Measurements from ENCODE around the gene F11R.
"Not testable (repeated sequence)": the region's sequence is repeated elsewhere in the genome, so short reads cannot be mapped to it uniquely, and the experiment has no call there.

DNA sequence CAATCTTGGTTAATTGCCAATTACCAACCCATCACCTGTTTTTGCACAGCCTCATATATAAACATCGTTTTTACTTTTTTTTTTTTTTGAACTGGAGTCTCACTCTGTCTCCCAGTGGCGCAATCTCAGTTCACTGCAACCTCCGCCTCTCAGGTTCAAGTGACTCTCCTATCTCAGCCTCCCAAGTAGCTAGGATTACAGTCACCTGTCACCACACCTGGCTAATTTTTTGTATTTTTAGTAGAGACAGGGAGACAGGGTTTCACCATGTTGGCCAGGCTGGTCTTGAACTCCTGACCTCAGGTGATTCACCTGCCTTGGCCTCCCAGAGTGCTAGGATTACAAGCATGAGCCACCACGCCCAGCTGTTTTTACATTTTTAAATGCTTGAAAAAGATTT, 28.9 kb downstream of the F11R start:
- TF ChIP-seq, protein P1, sequence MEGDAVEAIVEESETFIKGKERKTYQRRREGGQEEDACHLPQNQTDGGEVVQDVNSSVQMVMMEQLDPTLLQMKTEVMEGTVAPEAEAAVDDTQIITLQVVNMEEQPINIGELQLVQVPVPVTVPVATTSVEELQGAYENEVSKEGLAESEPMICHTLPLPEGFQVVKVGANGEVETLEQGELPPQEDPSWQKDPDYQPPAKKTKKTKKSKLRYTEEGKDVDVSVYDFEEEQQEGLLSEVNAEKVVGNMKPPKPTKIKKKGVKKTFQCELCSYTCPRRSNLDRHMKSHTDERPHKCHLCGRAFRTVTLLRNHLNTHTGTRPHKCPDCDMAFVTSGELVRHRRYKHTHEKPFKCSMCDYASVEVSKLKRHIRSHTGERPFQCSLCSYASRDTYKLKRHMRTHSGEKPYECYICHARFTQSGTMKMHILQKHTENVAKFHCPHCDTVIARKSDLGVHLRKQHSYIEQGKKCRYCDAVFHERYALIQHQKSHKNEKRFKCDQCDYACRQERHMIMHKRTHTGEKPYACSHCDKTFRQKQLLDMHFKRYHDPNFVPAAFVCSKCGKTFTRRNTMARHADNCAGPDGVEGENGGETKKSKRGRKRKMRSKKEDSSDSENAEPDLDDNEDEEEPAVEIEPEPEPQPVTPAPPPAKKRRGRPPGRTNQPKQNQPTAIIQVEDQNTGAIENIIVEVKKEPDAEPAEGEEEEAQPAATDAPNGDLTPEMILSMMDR (CRISPR knock-in tag; IDR thresholded peaks at IDR 0.05) = not testable (repeated sequence)
- TF ChIP-seq POLR2AphosphoS5 (IDR thresholded peaks at IDR 0.05; ENCODE audit: low read depth, low read length) = not testable (repeated sequence)

Measured in HepG2 (cell line).